Measurements from ENCODE around the gene MRPS34. TPM values are rescaled to one million over a fixed set of nuclear protein-coding genes. Genes with fewer than 3 reads are reported as not detected.

MRPS34 gene
- total RNA-seq, 4 donors from 2014 or later, result 44.4 to 72.8 (median 61.3) TPM

GRCh38 chr16:1785846-1786170 lies 12.9 kb upstream of the MRPS34 start:
- Histone ChIP-seq H3K36me3 (peaks cover 0 to 62% of the 10 kb centered on the region in 2 donors), H3K4me1 (peaks cover 3 to 58% (median 27%) of the 10 kb centered on the region in 3 donors), H3K9me3 (no peaks in the 10 kb centered on the region), H3K4me3 (no peak overlapping the region), H3K27ac (no peak overlapping the region), H3K27me3 (no peaks in the 10 kb centered on the region)
- no peak for ATAC-seq
- 50 to 92% methylated on average over 2 of the region's 14 CpGs for WGBS, 2 donors (ENCODE audit: low coverage in 1 of 2)
- TF ChIP-seq POLR2AphosphoS5 (IDR thresholded peaks at IDR 0.05), result no peak
- TF ChIP-seq POLR2A (IDR thresholded peaks at IDR 0.05), result no peak
- no peak for TF ChIP-seq EP300 (IDR thresholded peaks at IDR 0.05)
- TF ChIP-seq CTCF (IDR thresholded peaks at IDR 0.05), result no peak

DNA sequence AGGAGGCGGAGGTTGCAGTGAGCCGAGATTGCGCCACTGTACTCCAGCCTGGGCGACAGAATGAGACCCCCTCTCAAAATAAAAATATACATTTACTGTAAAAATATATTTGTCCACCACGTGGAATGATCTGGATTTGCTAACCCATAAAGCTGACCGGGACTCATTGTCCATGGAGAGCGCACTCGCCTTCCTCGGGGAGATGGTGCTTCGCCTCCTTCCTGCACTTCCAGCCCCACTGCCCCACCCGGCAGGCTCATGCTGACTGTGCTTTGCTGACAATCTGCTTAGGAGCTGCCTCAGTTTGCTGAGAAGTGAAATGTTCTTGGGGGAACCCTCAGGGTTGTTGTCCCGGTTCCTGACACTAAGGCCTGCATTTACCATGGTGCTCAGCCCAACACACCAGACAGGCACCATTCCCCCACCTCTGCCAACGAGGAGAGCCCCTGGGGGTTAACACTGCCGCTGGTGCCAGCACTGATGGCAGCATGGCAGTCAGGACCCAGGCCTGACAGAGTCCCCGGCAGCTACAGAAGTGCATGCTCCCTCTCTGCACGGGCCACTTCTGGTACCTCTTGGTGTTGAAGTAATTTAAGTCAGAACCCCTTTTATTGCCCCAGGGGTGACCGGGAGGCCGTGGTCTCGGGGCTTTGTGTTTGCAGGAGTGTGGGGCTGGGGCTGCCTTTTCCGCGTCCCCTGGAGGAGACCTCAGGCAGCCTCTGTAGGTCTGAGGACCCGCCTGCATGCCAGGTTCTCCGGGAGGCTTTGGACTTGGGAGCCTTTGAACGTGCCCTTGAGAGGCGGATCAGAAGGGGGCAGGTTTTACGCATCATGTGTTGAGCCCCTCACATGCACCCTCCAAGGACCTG lies 12.3 kb upstream of the MRPS34 start:
- ATAC-seq, result no peak
- 91 to 100% methylated on average over 4 to 13 of the region's 26 CpGs for WGBS, 2 donors (ENCODE audit: low coverage in 1 of 2)
- TF ChIP-seq CTCF (IDR thresholded peaks at IDR 0.05), result no peak
- H3K36me3 ChIP-seq, result peaks cover 0 to 62% of the 10 kb centered on the region in 2 donors
- H3K27ac ChIP-seq, result no peak overlapping the region
- H3K4me3 ChIP-seq, result no peak overlapping the region
- no peaks in the 10 kb centered on the region for H3K27me3 ChIP-seq
- peaks cover 3 to 64% (median 29%) of the 10 kb centered on the region in 3 donors for H3K4me1 ChIP-seq
- H3K9me3 ChIP-seq, result no peaks in the 10 kb centered on the region

GRCh38 chr16:1782408-1783264 lies 9.7 kb upstream of the MRPS34 start, which contains the start of the genes NUBP2 and SPSB3:
NUBP2 (plus strand) TSS chr16:1782960; CDS start chr16:1783021, 61 bp downstream.
SPSB3 (minus strand) TSS chr16:1782571; CDS start chr16:1781483, 1,088 bp downstream.
- ATAC-seq, result peak; percentile 97
- Histone ChIP-seq H3K27ac (peak within 1 kb of the TSS; percentile 79 to 97 (median 94)), H3K27me3 (no peaks in the 10 kb centered on the region), H3K4me3 (peak within 1 kb of the TSS; percentile 79 to 85), H3K36me3 (peaks cover 0 to 62% of the 10 kb centered on the region in 2 donors), H3K4me1 (peaks cover 3 to 76% (median 32%) of the 10 kb centered on the region in 3 donors), H3K9me3 (no peaks in the 10 kb centered on the region)
- WGBS, 2 donors (ENCODE audit: low coverage in 1 of 2), result no CpG with 5 or more reads among the region's 102 CpGs
- peak; percentile 89 to 92 for TF ChIP-seq POLR2A (IDR thresholded peaks at IDR 0.05)
- TF ChIP-seq CTCF (IDR thresholded peaks at IDR 0.05), result peak in 2 of 4 experiments; percentile 5 to 14
- peak; percentile 87 for TF ChIP-seq POLR2AphosphoS5 (IDR thresholded peaks at IDR 0.05)
- TF ChIP-seq EP300 (IDR thresholded peaks at IDR 0.05), result no peak

DNA sequence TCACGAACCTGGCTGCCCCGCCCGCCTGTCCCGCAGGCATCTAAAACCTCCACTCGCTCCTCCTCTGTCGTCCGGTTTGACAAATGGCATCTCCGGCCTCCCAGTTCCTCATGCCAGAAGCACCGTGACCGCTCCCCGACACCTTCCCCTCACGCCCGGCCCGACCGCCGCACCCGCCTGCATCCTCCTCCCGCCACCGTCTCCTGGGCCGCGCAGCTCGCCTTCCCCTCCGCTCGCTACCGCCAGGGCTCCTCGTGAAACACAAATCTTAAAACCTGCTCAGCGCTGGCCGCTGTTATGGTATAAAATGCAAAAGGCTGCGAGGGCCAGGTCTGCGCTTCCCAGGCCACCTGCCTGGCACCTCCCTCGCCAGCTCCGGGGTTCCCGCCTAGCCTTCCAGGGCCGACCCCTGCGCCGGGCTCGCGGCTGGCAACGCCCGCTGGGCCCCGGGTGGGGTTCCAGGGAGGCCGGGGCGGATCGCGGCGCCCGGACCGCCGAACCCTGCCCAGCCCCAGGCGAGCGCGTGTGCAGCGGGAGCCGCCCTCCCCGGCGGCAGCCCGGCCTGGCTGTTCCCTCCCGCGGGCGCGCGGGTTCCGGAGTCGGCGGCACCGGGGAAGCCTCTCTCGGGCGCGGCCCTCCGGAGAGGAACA lies 8.9 kb upstream of the MRPS34 start:
- no peaks in the 10 kb centered on the region for H3K27me3 ChIP-seq
- H3K27ac ChIP-seq, result peak overlapping the region; percentile 79 to 97 (median 92)
- H3K4me3 ChIP-seq, result peak overlapping the region; percentile 71 to 85
- peaks cover 0 to 62% of the 10 kb centered on the region in 2 donors for H3K36me3 ChIP-seq
- WGBS, 2 donors (ENCODE audit: low coverage in 1 of 2), result 0% methylated on average over 13 to 14 of the region's 70 CpGs
- ATAC-seq, result peak; percentile 17
- peaks cover 3 to 68% (median 32%) of the 10 kb centered on the region in 3 donors for H3K4me1 ChIP-seq
- TF ChIP-seq CTCF (IDR thresholded peaks at IDR 0.05) (peak in 2 of 4 experiments; percentile 6 to 37), POLR2A (IDR thresholded peaks at IDR 0.05) (no peak)
- H3K9me3 ChIP-seq, result no peaks in the 10 kb centered on the region

Data from gastroesophageal sphincter (tissue), 4 donors.